GM19452 (cell line): Measurements from ENCODE around the gene HTT.

Experiments
- ATAC-seq: cut with Tn5 transposase; IDR thresholded peaks from one replicate; pipeline ENCODE4 v1.9.1; 2021; ENCODE audit not compliant: unreplicated experiment

HTT gene

GRCh38 chr4:3217266-3217665 lies 142.8 kb downstream of the HTT start:
- no peak for ATAC-seq

DNA sequence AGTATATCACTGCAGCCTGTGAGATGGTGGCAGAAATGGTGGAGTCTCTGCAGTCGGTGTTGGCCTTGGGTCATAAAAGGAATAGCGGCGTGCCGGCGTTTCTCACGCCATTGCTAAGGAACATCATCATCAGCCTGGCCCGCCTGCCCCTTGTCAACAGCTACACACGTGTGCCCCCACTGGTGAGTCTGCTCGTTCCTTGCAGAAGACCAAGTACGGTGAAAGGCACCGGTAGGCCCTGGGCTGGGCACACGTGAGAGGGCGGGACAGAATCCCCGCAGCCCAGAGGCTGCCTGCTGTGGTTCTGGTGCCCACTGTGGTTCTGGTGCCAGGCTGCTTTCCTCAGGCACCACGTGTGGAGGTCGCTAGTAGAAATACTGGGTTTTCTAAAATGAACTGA lies 143.3 kb downstream of the HTT start:
- ATAC-seq, result no peak

DNA sequence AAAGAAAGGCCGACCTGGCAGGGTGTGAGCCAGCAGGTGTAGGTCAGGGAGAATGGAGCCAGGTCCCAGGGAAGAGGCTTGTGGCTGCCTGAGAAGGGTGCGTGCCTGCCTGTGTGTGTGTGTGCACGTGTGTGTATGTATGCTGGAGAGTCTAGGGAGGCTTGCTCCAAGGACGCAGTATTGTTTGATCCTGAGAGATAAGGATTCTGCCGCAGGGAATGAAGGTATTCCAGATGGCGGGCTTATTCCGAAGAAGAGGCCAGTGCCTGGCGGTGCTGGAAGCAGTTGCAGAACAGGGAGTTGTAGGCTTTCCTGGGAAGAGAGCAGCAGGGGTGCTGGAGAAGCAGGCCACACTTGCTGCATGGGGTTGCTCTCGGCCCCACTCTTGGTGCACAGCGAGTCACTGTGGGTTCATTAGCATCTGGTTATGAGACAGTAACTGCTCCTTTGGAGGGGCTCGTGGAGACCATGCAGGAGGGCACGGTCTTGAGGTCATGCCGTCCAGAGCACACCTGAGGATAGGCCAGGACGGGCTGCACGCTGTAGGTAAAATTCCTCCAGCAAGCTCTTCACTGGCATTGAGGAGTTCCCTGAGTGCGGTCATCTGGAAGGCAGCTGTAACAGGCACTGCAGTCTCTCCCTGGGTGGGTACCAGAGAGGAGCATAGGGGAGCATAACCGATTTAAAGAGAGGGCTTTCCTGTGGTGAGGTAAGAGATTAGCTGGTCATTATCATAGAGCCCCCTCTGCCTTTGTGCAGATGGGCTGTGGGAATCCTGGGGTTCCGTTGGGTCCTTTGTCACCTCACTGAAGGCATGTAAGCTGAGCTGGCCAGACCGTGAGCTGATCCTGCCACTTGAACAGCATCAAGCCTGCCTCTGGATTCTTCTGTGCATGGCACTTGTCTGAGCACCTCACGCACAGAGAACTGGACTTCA lies 144.6 kb downstream of the HTT start:
- no peak for ATAC-seq

DNA sequence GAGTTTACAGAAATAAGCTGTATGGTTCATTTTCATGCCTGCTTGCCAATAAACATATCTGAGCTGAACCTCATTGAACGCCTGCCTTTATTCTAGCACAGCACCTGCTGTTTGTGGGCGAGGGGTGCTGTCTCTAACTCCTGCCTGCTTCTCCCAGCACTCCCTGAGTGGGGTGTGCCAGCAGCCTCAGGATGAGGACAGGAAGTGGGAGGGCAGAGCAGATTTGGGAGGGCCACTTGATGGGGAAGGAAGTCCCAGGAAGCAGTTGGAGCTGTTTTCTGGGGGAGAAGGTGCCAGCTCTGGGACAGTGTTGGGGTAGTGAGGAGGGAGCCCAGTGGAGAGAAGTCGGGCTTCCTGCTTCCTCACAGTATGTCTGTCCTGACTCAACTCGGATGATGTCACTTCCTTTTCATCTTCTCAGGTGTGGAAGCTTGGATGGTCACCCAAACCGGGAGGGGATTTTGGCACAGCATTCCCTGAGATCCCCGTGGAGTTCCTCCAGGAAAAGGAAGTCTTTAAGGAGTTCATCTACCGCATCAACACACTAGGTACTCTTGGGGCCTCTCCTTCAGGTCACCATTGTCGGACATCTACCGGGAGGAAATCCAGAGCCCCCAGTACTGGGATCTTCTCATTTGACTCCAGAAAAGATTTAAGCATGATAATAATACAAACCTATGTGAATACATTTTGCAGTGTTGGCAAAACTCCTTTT lies 145.4 kb downstream of the HTT start:
- ATAC-seq, result no peak

DNA sequence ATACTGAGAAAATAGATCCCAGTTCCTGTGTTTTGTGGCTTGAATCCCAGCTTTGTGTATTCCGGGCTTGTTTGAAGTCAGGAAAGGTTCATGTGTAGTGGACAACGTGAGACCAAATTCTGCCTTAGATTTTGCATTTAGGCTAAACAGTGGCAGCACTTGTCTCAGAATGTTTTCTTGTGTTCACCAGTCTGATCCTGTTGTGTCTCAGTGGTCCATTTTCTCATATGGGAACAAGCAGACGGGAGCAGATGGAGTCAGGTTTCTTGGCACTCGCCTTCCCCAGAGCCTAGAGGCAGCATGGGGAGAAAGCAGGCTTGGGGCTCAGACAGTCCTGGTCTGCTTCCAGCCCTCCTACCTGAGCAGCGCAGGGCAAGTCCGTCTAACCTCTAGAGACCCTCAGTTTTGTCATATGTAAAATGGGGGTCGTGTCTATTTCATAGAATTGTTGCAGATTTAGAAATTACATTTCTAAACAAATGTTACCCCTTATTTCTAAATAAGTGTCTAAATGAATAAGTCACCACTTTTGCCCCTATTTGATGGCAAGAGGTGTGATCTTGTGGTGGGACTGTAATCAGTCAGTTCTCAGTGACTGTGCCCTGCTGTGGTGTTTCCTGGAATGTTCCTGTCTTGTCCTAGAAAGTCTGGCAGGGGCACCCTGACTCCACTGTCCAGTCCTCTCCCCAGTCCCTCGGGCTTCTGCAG lies 146.1 kb downstream of the HTT start:
- ATAC-seq, result no peak

DNA sequence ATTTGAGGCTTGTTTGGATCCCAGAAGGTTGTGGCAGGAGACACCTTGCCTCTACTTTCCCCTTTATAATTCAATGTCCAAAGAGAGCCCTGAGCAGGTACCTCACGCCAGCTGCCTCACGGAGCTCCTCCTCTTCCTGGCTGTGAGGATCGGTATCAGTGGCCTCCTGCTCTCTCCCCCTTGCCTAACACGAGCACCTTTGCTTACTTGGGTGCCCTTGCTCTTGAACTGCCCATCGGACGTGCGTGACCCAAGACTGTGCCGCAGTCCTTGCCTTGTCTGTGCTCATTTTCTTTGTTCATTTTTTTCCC lies 146.7 kb downstream of the HTT start:
- ATAC-seq, result no peak

DNA sequence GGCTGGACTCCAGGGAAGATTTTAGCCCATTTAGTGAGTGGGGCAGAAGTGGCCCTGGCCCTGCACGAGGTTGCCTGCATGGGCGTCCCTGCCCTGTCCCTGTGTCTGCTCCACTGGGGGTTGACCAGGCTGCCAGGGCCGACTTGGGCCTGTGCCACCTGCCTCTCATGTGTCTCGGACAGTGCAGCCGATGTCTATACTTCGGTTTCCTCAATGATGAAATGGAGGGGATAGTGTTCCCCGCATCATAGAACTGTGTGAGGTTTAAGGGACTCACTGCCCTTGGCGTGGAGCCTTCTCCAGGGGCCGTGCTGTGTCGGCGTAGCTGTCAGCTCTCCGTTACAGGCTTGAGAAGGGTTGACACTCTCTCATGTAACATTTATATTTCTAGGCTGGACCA lies 147.5 kb downstream of the HTT start:
- no peak for ATAC-seq

GRCh38 chr4:3223346-3223745 lies 148.9 kb downstream of the HTT start:
- no peak for ATAC-seq

DNA sequence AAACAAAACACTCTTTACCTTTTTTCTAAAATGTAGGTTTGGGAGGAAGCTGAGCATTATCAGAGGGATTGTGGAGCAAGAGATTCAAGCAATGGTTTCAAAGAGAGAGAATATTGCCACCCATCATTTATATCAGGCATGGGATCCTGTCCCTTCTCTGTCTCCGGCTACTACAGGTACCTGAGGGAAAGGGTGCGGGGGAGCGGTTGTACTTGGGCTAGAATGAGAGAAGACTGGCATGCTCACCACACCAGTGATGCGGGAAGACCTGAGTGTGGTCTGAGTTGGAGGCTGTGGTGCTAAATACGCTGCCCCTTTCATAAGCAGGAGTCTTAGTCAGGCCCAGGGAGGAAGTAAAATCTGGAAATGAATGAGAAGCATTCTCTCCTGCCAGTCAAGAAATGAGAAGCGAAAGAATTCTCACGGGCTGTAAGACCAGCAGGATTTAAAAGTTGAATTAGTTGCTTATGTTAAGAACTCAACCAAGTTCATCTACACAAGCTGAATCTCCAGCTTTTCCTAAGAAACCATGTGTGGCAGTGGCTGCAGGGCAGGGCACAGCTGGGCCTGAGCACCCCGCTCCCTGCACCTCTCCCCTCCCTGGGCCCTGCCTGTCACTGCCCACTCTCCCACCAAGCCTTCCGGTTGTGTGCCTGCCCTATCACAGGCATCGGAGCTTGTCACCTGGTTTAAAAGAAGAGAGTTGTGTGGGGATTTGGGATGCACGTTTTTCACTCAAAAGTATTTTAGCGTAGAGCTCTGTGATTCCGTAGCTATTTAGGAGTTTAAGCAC lies 149.7 kb downstream of the HTT start:
- ATAC-seq, result no peak

GRCh38 chr4:3225071-3225850 lies 150.8 kb downstream of the HTT start:
- no peak for ATAC-seq

DNA sequence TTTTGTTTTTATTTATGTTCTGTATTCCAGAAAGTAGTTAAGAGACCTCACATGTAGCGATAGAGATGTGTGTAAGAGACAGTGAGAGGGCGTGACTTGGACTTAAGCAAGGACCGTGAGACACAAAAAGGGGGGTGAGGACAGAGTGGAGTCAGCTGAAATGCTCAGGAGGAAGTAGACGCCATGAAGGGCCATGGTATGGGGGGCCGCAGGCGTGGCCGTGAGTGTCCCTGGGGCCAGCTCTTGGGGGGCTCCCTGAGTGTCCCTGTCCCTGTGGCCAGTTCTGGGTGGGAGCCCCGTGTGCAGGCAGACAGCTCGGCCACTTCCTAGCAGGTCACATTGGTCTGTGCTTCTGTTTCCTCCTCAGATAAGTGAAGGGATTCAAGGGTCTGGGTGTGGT lies 151.5 kb downstream of the HTT start:
- no peak for ATAC-seq

- no peak for ATAC-seq
Observed at GRCh38 chr4:3226467-3226866, 152.0 kb downstream of the HTT start.

DNA sequence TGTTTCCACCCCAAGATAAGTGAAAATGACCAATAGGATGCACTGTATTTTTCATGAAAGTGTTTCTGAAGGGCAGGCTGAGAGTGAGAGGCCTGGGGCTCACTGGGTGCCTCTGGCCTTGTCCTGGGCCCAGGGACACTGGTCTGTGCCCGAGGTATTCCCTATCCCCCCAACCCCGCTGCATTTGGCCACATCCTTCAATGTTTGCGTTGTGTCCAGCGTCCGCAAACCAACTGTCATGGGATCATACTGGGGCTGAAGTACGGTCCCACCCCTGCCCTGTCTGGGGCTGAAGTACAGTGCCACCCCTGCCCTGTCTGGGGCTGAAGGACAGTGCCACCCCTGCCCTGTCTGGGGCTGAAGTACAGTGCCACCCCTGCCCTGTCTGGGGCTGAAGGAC lies 152.5 kb downstream of the HTT start:
- ATAC-seq, result no peak

- no peak for ATAC-seq
Observed at GRCh38 chr4:3227878-3228675, 153.6 kb downstream of the HTT start.

- ATAC-seq, result no peak
Observed at GRCh38 chr4:3228881-3229280, 154.4 kb downstream of the HTT start.

DNA sequence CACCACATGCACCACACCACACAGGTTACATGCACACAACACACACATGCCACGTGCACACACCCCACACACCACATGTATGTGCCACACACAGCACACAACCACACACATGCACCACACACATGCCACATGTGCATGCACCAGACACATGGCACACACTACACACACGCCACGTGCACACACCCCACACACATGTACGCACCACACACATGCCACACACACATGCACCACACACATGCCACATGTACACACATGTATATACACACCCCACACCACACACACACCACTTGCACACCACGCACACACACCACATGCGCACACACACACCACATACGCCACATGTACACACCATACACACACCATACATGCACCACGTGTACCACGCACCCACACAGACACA lies 154.8 kb downstream of the HTT start:
- no peak for ATAC-seq

- no peak for ATAC-seq
Observed at GRCh38 chr4:3229964-3230363, 155.5 kb downstream of the HTT start.

- no peak for ATAC-seq
Observed at GRCh38 chr4:3231471-3231870, 157.0 kb downstream of the HTT start.

- no peak for ATAC-seq
Observed at GRCh38 chr4:3232001-3232400, 157.5 kb downstream of the HTT start.

- no peak for ATAC-seq
Observed at GRCh38 chr4:3232871-3233271, 158.4 kb downstream of the HTT start.
